ENCODE data around the gene ACSF2. TPM values are rescaled to one million over a fixed set of nuclear protein-coding genes. Genes with fewer than 3 reads are reported as not detected.
"Not testable (repeated sequence)": the region's sequence is repeated elsewhere in the genome, so short reads cannot be mapped to it uniquely, and the experiment has no call there.

ACSF2 gene
- total RNA-seq, 2 donors from 2014 or later = 49.0 to 111 TPM

- no peak overlapping the region for H3K4me3 ChIP-seq
- intact Hi-C loops (cut with DNase I) = no loop called here
- H3K4me1 ChIP-seq (replicated peaks) = peaks cover 10% of the 10 kb centered on the region
- H3K27ac ChIP-seq = no peak overlapping the region
- H3K9me3 ChIP-seq = no peaks in the 10 kb centered on the region
- WGBS = 94% methylated on average over 10 of the region's 10 CpGs
- no peaks in the 10 kb centered on the region for H3K27me3 ChIP-seq (replicated peaks; ENCODE audit: insufficient read depth)
- TF ChIP-seq POLR2A (IDR thresholded peaks at IDR 0.05) = no peak
- no peak for TF ChIP-seq POLR2AphosphoS5 (IDR thresholded peaks at IDR 0.05)
- TF ChIP-seq CTCF (IDR thresholded peaks at IDR 0.05) = no peak
- H3K36me3 ChIP-seq = no peaks in the 10 kb centered on the region
- no peak for DNase-seq (ENCODE audit: low spot score)
Observed at GRCh38 chr17:50472286-50472685, 46.3 kb downstream of the ACSF2 start.

- WGBS = 94% methylated on average over 13 of the region's 13 CpGs
- DNase-seq (ENCODE audit: low spot score); H3K9me3 ChIP-seq; intact Hi-C loops (cut with DNase I); H3K36me3 ChIP-seq; H3K27ac ChIP-seq; H3K4me3 ChIP-seq; H3K27me3 ChIP-seq (replicated peaks; ENCODE audit: insufficient read depth): not testable (repeated sequence)
- peaks cover 10% of the 10 kb centered on the region for H3K4me1 ChIP-seq (replicated peaks)
Observed at GRCh38 chr17:50472761-50473161, 46.7 kb downstream of the ACSF2 start.

GRCh38 chr17:50473901-50474300 is 47.9 kb downstream of the ACSF2 start:
- H3K27me3 ChIP-seq (replicated peaks; ENCODE audit: insufficient read depth) = no peaks in the 10 kb centered on the region
- 96% methylated on average over 11 of the region's 11 CpGs for WGBS
- no peak for DNase-seq (ENCODE audit: low spot score)
- intact Hi-C loops (cut with DNase I) = no loop called here
- no peaks in the 10 kb centered on the region for H3K36me3 ChIP-seq
- TF ChIP-seq POLR2AphosphoS5 (IDR thresholded peaks at IDR 0.05) (no peak), CTCF (IDR thresholded peaks at IDR 0.05) (no peak), POLR2A (IDR thresholded peaks at IDR 0.05) (no peak)
- H3K4me3 ChIP-seq = no peak overlapping the region
- H3K9me3 ChIP-seq = no peaks in the 10 kb centered on the region
- H3K4me1 ChIP-seq (replicated peaks) = peaks cover 6% of the 10 kb centered on the region
- no peak overlapping the region for H3K27ac ChIP-seq

GRCh38 chr17:50474523-50474922 is 48.5 kb downstream of the ACSF2 start:
- no peak overlapping the region for H3K27ac ChIP-seq
- no peak overlapping the region for H3K4me3 ChIP-seq
- WGBS = 63% methylated on average over 6 of the region's 6 CpGs
- no peaks in the 10 kb centered on the region for H3K9me3 ChIP-seq
- H3K27me3 ChIP-seq (replicated peaks; ENCODE audit: insufficient read depth) = no peaks in the 10 kb centered on the region
- H3K36me3 ChIP-seq = no peaks in the 10 kb centered on the region
- TF ChIP-seq CTCF (IDR thresholded peaks at IDR 0.05) (no peak), POLR2AphosphoS5 (IDR thresholded peaks at IDR 0.05) (no peak), POLR2A (IDR thresholded peaks at IDR 0.05) (no peak)
- no peak for DNase-seq (ENCODE audit: low spot score)
- intact Hi-C loops (cut with DNase I) = no loop called here
- H3K4me1 ChIP-seq (replicated peaks) = peaks cover 1% of the 10 kb centered on the region

- no peak overlapping the region for H3K27ac ChIP-seq
- H3K36me3 ChIP-seq = no peaks in the 10 kb centered on the region
- DNase-seq (ENCODE audit: low spot score) = no peak
- H3K27me3 ChIP-seq (replicated peaks; ENCODE audit: insufficient read depth) = no peaks in the 10 kb centered on the region
- no peak overlapping the region for H3K4me3 ChIP-seq
- no peak for TF ChIP-seq POLR2A (IDR thresholded peaks at IDR 0.05)
- TF ChIP-seq POLR2AphosphoS5 (IDR thresholded peaks at IDR 0.05) = no peak
- no peak for TF ChIP-seq CTCF (IDR thresholded peaks at IDR 0.05)
- WGBS = 83% methylated on average over 4 of the region's 4 CpGs
- H3K9me3 ChIP-seq = no peaks in the 10 kb centered on the region
- H3K4me1 ChIP-seq (replicated peaks) = peaks cover 6% of the 10 kb centered on the region
- intact Hi-C loops (cut with DNase I) = no loop called here
Observed at GRCh38 chr17:50475362-50475761, 49.3 kb downstream of the ACSF2 start.

GRCh38 chr17:50475775-50476544 is 49.9 kb downstream of the ACSF2 start:
- intact Hi-C loops (cut with DNase I) = not testable (repeated sequence)

More at GRCh38 chr17:50475775-50476544, 49.9 kb downstream of the ACSF2 start:
- not testable (repeated sequence) for H3K9me3 ChIP-seq; H3K4me3 ChIP-seq; DNase-seq (ENCODE audit: low spot score); H3K4me1 ChIP-seq (replicated peaks); H3K36me3 ChIP-seq; H3K27ac ChIP-seq; H3K27me3 ChIP-seq (replicated peaks; ENCODE audit: insufficient read depth)
- 31% methylated on average over 19 of the region's 33 CpGs for WGBS
